CD4-positive, alpha-beta T cell (primary cell): Measurements from ENCODE around the gene AMBRA1. TPM values are rescaled to one million over a fixed set of nuclear protein-coding genes. Genes with fewer than 3 reads are reported as not detected.

Source experiments
- ATAC-seq: fragments of 200-7000 bp; cut with Tn5 transposase; one replicate; pipeline ENCODE4 v1.10.0; 2022; ENCODE audit warnings: mild to moderate bottlenecking; ENCODE audit not compliant: poor library complexity
- CTCF ChIA-PET: fragments of 350-600 bp; sonication (Branson Sonifier 250); formaldehyde crosslinking; loops from one replicate; lab custom pipeline; 2021; ENCODE audit warnings: antibody characterized with exemption, inconsistent platforms; lab: Charles Lee
- POLR2A ChIA-PET: fragments of 350-600 bp; sonication (Branson Sonifier 250); formaldehyde crosslinking; loops from one replicate; lab custom pipeline; 2021; ENCODE audit warnings: antibody characterized with exemption, inconsistent platforms; lab: Charles Lee
- DNase-seq, 14 experiments: peaks; one replicate each; pipeline ENCODE4 v3.0.0-alpha.2; 2013 to 2020; ENCODE audit warnings: mixed read lengths in 2 of 14
- H3K27ac ChIP-seq, 2 donors: one replicate each; pipeline versions ENCODE4 v1.5.1 to v1.7.0; 2013; ENCODE audit warnings: low read length in 2 of 2, low read depth in 1 of 2, mild to moderate bottlenecking in 1 of 2
- H3K27me3 ChIP-seq, 2 experiments: 1 replicate in 1 of 2; 2 replicates in 1 of 2; pipeline versions ENCODE4 v1.6.1 to v1.7.0; 2013; ENCODE audit warnings: low read length in 2 of 2, control low read depth in 1 of 2, mild to moderate bottlenecking in 1 of 2, moderate library complexity in 1 of 2; ENCODE audit not compliant: insufficient read depth in 2 of 2, control insufficient read depth in 1 of 2
- H3K36me3 ChIP-seq: one replicate; pipeline ENCODE4 v1.6.1; 2013; ENCODE audit warnings: low read length, control low read depth; ENCODE audit not compliant: insufficient read depth
- H3K4me1 ChIP-seq: one replicate; pipeline ENCODE4 v1.6.1; 2013; ENCODE audit warnings: low read length, control low read depth; ENCODE audit not compliant: insufficient read depth
- H3K4me3 ChIP-seq: one replicate; pipeline ENCODE4 v1.5.1; 2013; ENCODE audit warnings: mild to moderate bottlenecking, low read length, moderate library complexity
- H3K9me3 ChIP-seq, 2 experiments: 1 replicate in 1 of 2; 2 replicates in 1 of 2; pipeline versions ENCODE4 v1.6.1 to v1.7.0; 2013; ENCODE audit warnings: low read length in 2 of 2, mild to moderate bottlenecking in 2 of 2, control low read depth in 1 of 2, moderate library complexity in 1 of 2; ENCODE audit not compliant: control insufficient read depth in 1 of 2, insufficient read depth in 1 of 2
- H3K27ac Mint-ChIP-seq: one replicate; pipeline ENCODE4 v1.8.0; 2020; ENCODE audit warnings: mixed read lengths
- H3K27me3 Mint-ChIP-seq: one replicate; pipeline ENCODE4 v1.8.0; 2021; ENCODE audit warnings: mixed read lengths
- H3K36me3 Mint-ChIP-seq: one replicate; pipeline ENCODE4 v1.8.0; 2021; ENCODE audit warnings: low read depth, mixed read lengths
- H3K4me1 Mint-ChIP-seq: one replicate; pipeline ENCODE4 v1.8.0; 2021; ENCODE audit warnings: low read depth, mixed read lengths
- H3K4me3 Mint-ChIP-seq: one replicate; pipeline ENCODE4 v1.8.0; 2020; ENCODE audit warnings: mild to moderate bottlenecking, mixed read lengths
- H3K9me3 Mint-ChIP-seq: one replicate; pipeline ENCODE4 v1.8.0; 2020; ENCODE audit warnings: mixed read lengths
- CTCF ChIP-seq: fragments of 200-600 bp; IDR thresholded peaks from one replicate; pipeline ENCODE4 v1.8.0; 2022; ENCODE audit warnings: antibody characterized with exemption, mild to moderate bottlenecking
- intact Hi-C, 2 experiments: fragments of 100-400 bp; cut with DNase I in 1 of 2; cut with micrococcal nuclease in 1 of 2; formaldehyde crosslinking; loops; one replicate each; pipeline versions ENCODE4 v1.15.1 to v1.9.0; 2023 to 2025; cut with DNase I, micrococcal nuclease
- total RNA-seq, 174 experiments: library from RNA in 2 of 174; stranded (reverse) in 2 of 174; gene quantifications; one replicate each; pipeline ENCODE4 v1.2.3 and lab custom pipeline; 2021 to 2026

Gene AMBRA1
- total RNA-seq, 2 experiments from 2014 or later, result 29.4 to 31.9 TPM

- ATAC-seq (no peak), DNase-seq (no peak)
- no peaks in the 10 kb centered on the region for H3K4me1 ChIP-seq
- H3K27ac ChIP-seq, result no peak overlapping the region
- H3K27me3 ChIP-seq, result no peaks in the 10 kb centered on the region
- intact Hi-C loops, result no loop called here
- Mint-ChIP-seq H3K4me3 (no peak overlapping the region), H3K27me3 (no peaks in the 10 kb centered on the region), H3K9me3 (no peaks in the 10 kb centered on the region), H3K36me3 (peaks cover 12% of the 10 kb centered on the region), H3K4me1 (peaks cover 10% of the 10 kb centered on the region), H3K27ac (no peak overlapping the region)
- H3K9me3 ChIP-seq, result no peaks in the 10 kb centered on the region
- H3K36me3 ChIP-seq, result peaks cover 4% of the 10 kb centered on the region
- CTCF ChIA-PET, result no interaction called here
- POLR2A ChIA-PET, result no interaction called here
- H3K4me3 ChIP-seq, result no peak overlapping the region
- no peak for TF ChIP-seq CTCF
Observed at GRCh38 chr11:46457659-46458424, 136.0 kb downstream of the AMBRA1 start.

GRCh38 chr11:46457021-46457420 lies 136.8 kb downstream of the AMBRA1 start:
- Mint-ChIP-seq H3K27me3 (no peaks in the 10 kb centered on the region), H3K4me1 (peaks cover 16% of the 10 kb centered on the region), H3K27ac (no peak overlapping the region), H3K4me3 (no peak overlapping the region), H3K36me3 (peaks cover 6% of the 10 kb centered on the region), H3K9me3 (no peaks in the 10 kb centered on the region)
- DNase-seq (no peak), ATAC-seq (no peak)
- H3K9me3 ChIP-seq, result no peaks in the 10 kb centered on the region
- ChIA-PET POLR2A (no interaction called here), CTCF (no interaction called here)
- TF ChIP-seq CTCF, result no peak
- no peak overlapping the region for H3K4me3 ChIP-seq
- H3K27me3 ChIP-seq, result no peaks in the 10 kb centered on the region
- no peak overlapping the region for H3K27ac ChIP-seq
- H3K4me1 ChIP-seq, result no peaks in the 10 kb centered on the region
- peaks cover 4% of the 10 kb centered on the region for H3K36me3 ChIP-seq
- intact Hi-C loops, result no loop called here

- DNase-seq (no peak), ATAC-seq (no peak)
- no peaks in the 10 kb centered on the region for H3K9me3 Mint-ChIP-seq
- H3K27ac ChIP-seq, result no peak overlapping the region
- no peak overlapping the region for H3K4me3 ChIP-seq
- no peak for TF ChIP-seq CTCF
- intact Hi-C loops, result no loop called here
- ChIA-PET POLR2A (no interaction called here), CTCF (no interaction called here)
- no peaks in the 10 kb centered on the region for H3K27me3 ChIP-seq
- no peaks in the 10 kb centered on the region for H3K4me1 ChIP-seq
- H3K27ac Mint-ChIP-seq, result no peak overlapping the region
- no peaks in the 10 kb centered on the region for H3K9me3 ChIP-seq
- no peak overlapping the region for H3K4me3 Mint-ChIP-seq
- no peaks in the 10 kb centered on the region for H3K27me3 Mint-ChIP-seq
- H3K36me3 Mint-ChIP-seq, result peaks cover 6% of the 10 kb centered on the region
- peaks cover 22% of the 10 kb centered on the region for H3K4me1 Mint-ChIP-seq
- H3K36me3 ChIP-seq, result no peaks in the 10 kb centered on the region
Observed at GRCh38 chr11:46456269-46457001, 137.4 kb downstream of the AMBRA1 start.
